Transverse colon (tissue), 4 donors: ENCODE results near the gene PDE4D. TPM values are rescaled to one million over a fixed set of nuclear protein-coding genes. Genes with fewer than 3 reads are reported as not detected.

Source experiments
- DNase-seq: peaks from one replicate; pipeline ENCODE4 v3.0.0-alpha.2; 2019
- H3K27ac ChIP-seq, 4 donors: fragments of 200-600 bp; sonication (generic); 2 replicates each; pipeline ENCODE4 v1.5.1; 2016 to 2018; ENCODE audit warnings: inconsistent platforms in 4 of 4
- H3K27me3 ChIP-seq: fragments of 200-600 bp; sonication (generic); 2 replicates; pipeline ENCODE4 v1.5.1; 2017; ENCODE audit warnings: inconsistent platforms
- H3K36me3 ChIP-seq, 4 donors: fragments of 200-600 bp; sonication (generic); 2 replicates each; pipeline ENCODE4 v1.5.1; 2017 to 2019; ENCODE audit warnings: inconsistent platforms in 4 of 4
- H3K4me1 ChIP-seq, 4 donors: fragments of 200-600 bp; sonication (generic); 2 replicates each; pipeline ENCODE4 v1.5.1; 2017 to 2020; ENCODE audit warnings: inconsistent platforms in 4 of 4
- H3K4me3 ChIP-seq, 4 donors: fragments of 200-600 bp; sonication (generic); 1 replicate in 1 of 4; 2 replicates in 3 of 4; pipeline versions ENCODE4 v1.5.1 to v1.6.1; 2017 to 2019; ENCODE audit warnings: inconsistent platforms in 4 of 4
- H3K9me3 ChIP-seq, 2 donors: fragments of 200-600 bp; sonication (generic); 2 replicates each; pipeline ENCODE4 v1.5.1; 2017 to 2019; ENCODE audit warnings: inconsistent platforms in 2 of 2
- CTCF ChIP-seq, 5 experiments: fragments of 200-600 bp in 3 of 5; fragments of 450-650 bp in 2 of 5; sonication (generic) in 3 of 5; IDR thresholded peaks; 1 replicate in 2 of 5; 2 replicates in 3 of 5; pipeline ENCODE4 v1.5.1; 2016 to 2017; ENCODE audit warnings: antibody characterized with exemption in 5 of 5, inconsistent platforms in 3 of 5, mild to moderate bottlenecking in 2 of 5, moderate library complexity in 1 of 5
- EP300 ChIP-seq: sonication (generic); formaldehyde crosslinking; IDR thresholded peaks from one replicate; pipeline ENCODE4 v1.6.1; 2017; ENCODE audit warnings: antibody characterized with exemption, low read depth
- POLR2A ChIP-seq: fragments of 450-650 bp; IDR thresholded peaks from one replicate; pipeline ENCODE4 v1.6.1; 2016; ENCODE audit warnings: antibody characterized with exemption, mild to moderate bottlenecking, moderate library complexity
- POLR2AphosphoS5 ChIP-seq, 3 donors: sonication (generic); formaldehyde crosslinking; IDR thresholded peaks; one replicate each; pipeline ENCODE4 v1.6.1; 2016; ENCODE audit warnings: antibody characterized with exemption in 3 of 3
- WGBS, 2 donors: methylation state at CpG; one replicate each; pipeline ENCODE4 v1.1.5; 2018; ENCODE audit warnings: low coverage in 1 of 2; 5-methylcytosine and 5-hydroxymethylcytosine counted together
- in situ Hi-C, 4 donors: fragments of 200-750 bp; cut with MboI; loops; one replicate each; pipeline versions ENCODE4 v1.15.0 to v1.15.1; 2017; ENCODE audit warnings: low sequenced_read_pairs in 3 of 4, low pct_ligation_motif_present in 1 of 4, low pct_unique_long_range_greater_than_20kb in 1 of 4
- intact Hi-C: fragments of 100-400 bp; cut with DNase I; formaldehyde crosslinking; loops from one replicate; pipeline ENCODE4 v1.15.1; 2023; ENCODE audit warnings: low total_unique reads
- total RNA-seq, 4 donors: library from RNA; depleted of rRNA; stranded (reverse); fragments of >200 nt; gene quantifications; one replicate each; pipeline ENCODE4 v1.1.0, GENCODE V29; 2016

Gene PDE4D
- total RNA-seq, 4 donors from 2014 or later, result 47.0 to 302 (median 73.6) TPM

- WGBS, 2 donors, result 53 to 67% methylated on average over 1 of the region's 1 CpG
- H3K36me3 ChIP-seq, result no peaks in the 10 kb centered on the region
- no peaks in the 10 kb centered on the region for H3K27me3 ChIP-seq
- no peaks in the 10 kb centered on the region for H3K9me3 ChIP-seq
- TF ChIP-seq POLR2A, result no peak
- TF ChIP-seq POLR2AphosphoS5 (IDR thresholded peaks at IDR 0.05), result no peak
- TF ChIP-seq CTCF (IDR thresholded peaks at IDR 0.05), result no peak
- no peak for TF ChIP-seq EP300
- H3K27ac ChIP-seq, result peak overlapping the region in 1 of 4 donors; percentile 31
- no peak overlapping the region for H3K4me3 ChIP-seq
- DNase-seq, result no peak
- intact Hi-C loops (no loop called here), in situ Hi-C loops (loop anchor here in 2 of 4 donors (25.0 kb wide), 1 partner anchor 495 kb away; no protein-coding TSS in a partner anchor)
- peaks cover 0 to 13% (median 5%) of the 10 kb centered on the region in 4 donors for H3K4me1 ChIP-seq
Observed at GRCh38 chr5:59682542-59682941, 211.0 kb downstream of the PDE4D start.

GRCh38 chr5:59678943-59679342 lies 214.6 kb downstream of the PDE4D start:
- H3K4me3 ChIP-seq, result no peak overlapping the region
- H3K4me1 ChIP-seq, result peaks cover 0 to 7% (median 0%) of the 10 kb centered on the region in 4 donors
- no peaks in the 10 kb centered on the region for H3K9me3 ChIP-seq
- no peaks in the 10 kb centered on the region for H3K36me3 ChIP-seq
- intact Hi-C loops, result loop anchor here (10.0 kb wide), 1 partner anchor 284 kb away; no protein-coding TSS in a partner anchor
- in situ Hi-C loops, result loop anchor here in 3 of 4 donors (10.0 to 25.0 kb wide), 3 partner anchors 116 to 492 kb away; no protein-coding TSS in a partner anchor
- 29 to 42% methylated on average over 2 of the region's 2 CpGs for WGBS, 2 donors
- no peak for TF ChIP-seq POLR2A
- no peak for TF ChIP-seq EP300
- TF ChIP-seq CTCF (IDR thresholded peaks at IDR 0.05), result no peak
- TF ChIP-seq POLR2AphosphoS5 (IDR thresholded peaks at IDR 0.05), result no peak
- H3K27me3 ChIP-seq, result no peaks in the 10 kb centered on the region
- H3K27ac ChIP-seq, result no peak overlapping the region
- DNase-seq, result no peak

GRCh38 chr5:59674763-59675162 lies 218.8 kb downstream of the PDE4D start:
- H3K27ac ChIP-seq, result no peak overlapping the region
- no peaks in the 10 kb centered on the region for H3K36me3 ChIP-seq
- in situ Hi-C loops, result loop anchor here (5.0 to 25.0 kb wide), 7 partner anchors 120 to 487 kb away; no protein-coding TSS in a partner anchor
- peaks cover 0 to 13% (median 0%) of the 10 kb centered on the region in 4 donors for H3K4me1 ChIP-seq
- intact Hi-C loops, result loop anchor here (10.0 kb wide), 1 partner anchor 280 kb away; no protein-coding TSS in a partner anchor
- H3K27me3 ChIP-seq, result no peaks in the 10 kb centered on the region
- H3K4me3 ChIP-seq, result no peak overlapping the region
- H3K9me3 ChIP-seq, result no peaks in the 10 kb centered on the region
- DNase-seq, result no peak
- WGBS, 2 donors, result 90 to 92% methylated on average over 2 of the region's 2 CpGs
- TF ChIP-seq POLR2AphosphoS5 (IDR thresholded peaks at IDR 0.05), result no peak
- TF ChIP-seq CTCF (IDR thresholded peaks at IDR 0.05), result no peak
- no peak for TF ChIP-seq POLR2A
- TF ChIP-seq EP300, result no peak

- H3K4me3 ChIP-seq, result no peak overlapping the region
- TF ChIP-seq EP300, result no peak
- peak; percentile 77 to 87 (median 83) for TF ChIP-seq CTCF (IDR thresholded peaks at IDR 0.05)
- no peaks in the 10 kb centered on the region for H3K9me3 ChIP-seq
- DNase-seq, result no peak
- in situ Hi-C loops, result loop anchor here (5.0 to 25.0 kb wide), 7 partner anchors 121 to 486 kb away; no protein-coding TSS in a partner anchor
- H3K36me3 ChIP-seq, result no peaks in the 10 kb centered on the region
- WGBS, 2 donors, result 21 to 26% methylated on average over 4 of the region's 4 CpGs
- peaks cover 0 to 6% (median 0%) of the 10 kb centered on the region in 4 donors for H3K4me1 ChIP-seq
- no peak overlapping the region for H3K27ac ChIP-seq
- intact Hi-C loops, result loop anchor here (10.0 kb wide), 1 partner anchor 279 kb away; no protein-coding TSS in a partner anchor
- no peaks in the 10 kb centered on the region for H3K27me3 ChIP-seq
Observed at GRCh38 chr5:59673438-59674058, 220.0 kb downstream of the PDE4D start.
